GM23248 (cell line): ENCODE data around the gene NAV2. TPM values are rescaled to one million over a fixed set of nuclear protein-coding genes. Genes with fewer than 3 reads are reported as not detected.
"Not testable (repeated sequence)": the region's sequence is repeated elsewhere in the genome, so short reads cannot be mapped to it uniquely, and the experiment has no call there.

Experiments
- DNase-seq: peaks from one replicate; pipeline ENCODE4 v3.0.0-alpha.2; 2015
- H2AFZ ChIP-seq: fragments of 200-600 bp; sonication (generic); 2 replicates; pipeline ENCODE4 v1.6.1; 2016; ENCODE audit warnings: antibody characterized with exemption
- H3F3A ChIP-seq: fragments of 200-600 bp; sonication (generic); 2 replicates; pipeline ENCODE4 v1.6.1; 2016; ENCODE audit warnings: mild to moderate bottlenecking, antibody characterized with exemption, mixed run types; ENCODE audit not compliant: insufficient read depth
- H3K27ac ChIP-seq: fragments of 200-600 bp; sonication (generic); 2 replicates; pipeline ENCODE4 v1.5.1; 2016; ENCODE audit warnings: mild to moderate bottlenecking
- H3K27me3 ChIP-seq: fragments of 200-600 bp; sonication (generic); replicated peaks from 2 replicates; pipeline ENCODE4 v1.6.1; 2016; ENCODE audit warnings: mild to moderate bottlenecking; ENCODE audit not compliant: insufficient read depth
- H3K36me3 ChIP-seq: fragments of 200-600 bp; sonication (generic); 2 replicates; pipeline ENCODE4 v1.6.1; 2016; ENCODE audit warnings: low read depth, mild to moderate bottlenecking
- H3K4me1 ChIP-seq: fragments of 200-600 bp; sonication (generic); 2 replicates; pipeline ENCODE4 v1.6.1; 2016; ENCODE audit warnings: mild to moderate bottlenecking; ENCODE audit not compliant: insufficient read depth
- H3K4me2 ChIP-seq: fragments of 200-600 bp; sonication (generic); one replicate; pipeline ENCODE4 v1.6.1; 2016; ENCODE audit warnings: mild to moderate bottlenecking; ENCODE audit not compliant: unreplicated experiment
- H3K4me3 ChIP-seq: fragments of 200-600 bp; sonication (generic); 2 replicates; pipeline ENCODE4 v1.5.1; 2016; ENCODE audit warnings: mild to moderate bottlenecking
- H3K79me2 ChIP-seq: fragments of 200-600 bp; sonication (generic); 2 replicates; pipeline ENCODE4 v1.6.1; 2016; ENCODE audit warnings: mild to moderate bottlenecking; ENCODE audit not compliant: insufficient read depth
- H3K9ac ChIP-seq: fragments of 200-600 bp; sonication (generic); 2 replicates; pipeline ENCODE4 v1.6.1; 2016; ENCODE audit warnings: mild to moderate bottlenecking
- H3K9me2 ChIP-seq: fragments of 200-600 bp; sonication (generic); 2 replicates; pipeline ENCODE4 v1.6.1; 2016; ENCODE audit warnings: mixed run types, mild to moderate bottlenecking, moderate library complexity; ENCODE audit not compliant: insufficient read depth
- H3K9me3 ChIP-seq: fragments of 200-600 bp; sonication (generic); one replicate; pipeline ENCODE4 v1.6.1; 2017; ENCODE audit warnings: low read depth
- H4K20me1 ChIP-seq: fragments of 200-600 bp; sonication (generic); 2 replicates; pipeline ENCODE4 v1.6.0; 2016; ENCODE audit not compliant: insufficient read depth
- EZH2 ChIP-seq: fragments of 200-600 bp; sonication (generic); IDR thresholded peaks from 2 replicates; pipeline ENCODE4 v1.6.1; 2018; ENCODE audit warnings: antibody characterized with exemption, mild to moderate bottlenecking; ENCODE audit not compliant: insufficient read depth, poor library complexity, severe bottlenecking
- EZH2phosphoT487 ChIP-seq: fragments of 200-600 bp; sonication (generic); IDR thresholded peaks from 2 replicates; pipeline ENCODE4 v1.6.1; 2018; ENCODE audit warnings: antibody characterized with exemption, moderate library complexity, mild to moderate bottlenecking, low read depth; ENCODE audit not compliant: insufficient read depth
- WGBS, 2 experiments: methylation state at CpG; one replicate each; pipeline ENCODE4 v1.1.6; 2015 to 2017; ENCODE audit warnings: low lambda C conversion rate in 2 of 2, low coverage in 1 of 2; ENCODE audit errors: missing lambda C conversion rate in 2 of 2; 5-methylcytosine and 5-hydroxymethylcytosine counted together
- in situ Hi-C: fragments of 300-500 bp; cut with MboI; formaldehyde crosslinking; loops from 2 replicates; pipeline ENCODE4 v1.15.0; 2020
- polyA plus RNA-seq: library from polyadenylated mRNA; unstranded; fragments of >200 nt; fragmentation: Nextera tagmentation; extraction: Ambion mirVana; gene quantifications from 2 replicates; pipeline ENCODE4 v1.2.1, GENCODE V29; 2016
- total RNA-seq: library from RNA; depleted of rRNA; stranded (reverse); fragments of >200 nt; shearing (Covaris generic); gene quantifications from 2 replicates; pipeline ENCODE4 v1.2.3, GENCODE V29; 2014

NAV2 gene
- total and polyA plus RNA-seq, 2 experiments from 2014 or later = 5.7 to 11.9 TPM

DNA sequence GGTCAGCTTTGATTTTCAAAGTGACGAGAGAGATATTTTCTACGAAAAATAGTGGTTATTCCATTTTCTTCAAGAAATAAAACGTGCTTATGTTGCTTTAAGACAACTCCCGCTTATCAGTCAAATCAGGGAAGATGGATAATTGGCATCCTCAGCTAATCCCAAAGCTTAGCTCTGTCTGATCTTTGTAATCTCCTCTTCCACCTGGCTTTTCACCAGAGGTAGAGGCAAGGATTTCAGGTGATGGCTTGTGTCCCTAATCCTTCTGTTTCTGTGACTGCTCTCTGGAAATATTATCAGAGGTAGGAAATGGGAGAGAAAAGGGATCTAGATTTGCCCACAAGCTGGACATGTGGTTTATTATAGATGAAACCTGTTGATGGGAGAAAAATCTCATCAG, 368.7 kb downstream of the NAV2 start:
- no peak for DNase-seq
- no peak overlapping the region for H3K27ac ChIP-seq
- 97 to 99% methylated on average over 4 of the region's 4 CpGs for WGBS, 2 experiments
- no peak overlapping the region for H2AFZ ChIP-seq
- no peak overlapping the region for H3K4me2 ChIP-seq
- H4K20me1 ChIP-seq = no peaks in the 10 kb centered on the region
- H3K36me3 ChIP-seq = peaks cover 64% of the 10 kb centered on the region
- no peak overlapping the region for H3K4me3 ChIP-seq
- in situ Hi-C loops = no loop called here
- no peak for TF ChIP-seq EZH2phosphoT487
- no peak for TF ChIP-seq EZH2
- no peaks in the 10 kb centered on the region for H3K27me3 ChIP-seq
- H3K9me3 ChIP-seq = no peaks in the 10 kb centered on the region
- H3K9ac ChIP-seq = no peak overlapping the region
- no peaks in the 10 kb centered on the region for H3K4me1 ChIP-seq
- H3K79me2 ChIP-seq = no peaks in the 10 kb centered on the region
- H3K9me2 ChIP-seq = no peaks in the 10 kb centered on the region
- no peaks in the 10 kb centered on the region for H3F3A ChIP-seq

DNA sequence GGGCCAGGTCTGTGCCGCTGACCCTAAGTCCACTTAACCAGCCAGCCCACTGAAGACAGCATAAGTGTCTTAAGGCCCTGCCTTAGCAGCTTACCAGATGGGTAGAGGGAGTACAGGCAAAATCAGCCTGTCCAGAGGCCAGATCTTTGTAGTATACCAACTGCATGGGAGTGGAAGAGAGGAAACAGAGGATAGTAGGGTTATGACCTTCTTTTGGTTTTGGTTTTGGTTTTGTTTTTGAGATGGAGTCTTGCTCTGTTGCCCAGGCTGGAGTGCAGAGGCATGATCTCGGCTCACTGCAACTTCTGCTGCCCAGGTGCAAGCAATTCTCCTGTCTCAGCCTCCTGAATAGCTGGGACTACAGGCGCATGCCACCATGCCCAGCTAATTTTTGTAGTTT, 371.2 kb downstream of the NAV2 start:
- H3K4me2 ChIP-seq, H3K27me3 ChIP-seq, H3K4me3 ChIP-seq, H4K20me1 ChIP-seq, in situ Hi-C loops, H3K9ac ChIP-seq, H3K27ac ChIP-seq, DNase-seq, H3K4me1 ChIP-seq, H3K79me2 ChIP-seq, H2AFZ ChIP-seq, H3K9me2 ChIP-seq, H3K9me3 ChIP-seq: not testable (repeated sequence)
- 93 to 97% methylated on average over 3 of the region's 3 CpGs for WGBS, 2 experiments
- Histone ChIP-seq H3F3A (peaks cover 15% of the 10 kb centered on the region), H3K36me3 (peaks cover 59% of the 10 kb centered on the region)

DNA sequence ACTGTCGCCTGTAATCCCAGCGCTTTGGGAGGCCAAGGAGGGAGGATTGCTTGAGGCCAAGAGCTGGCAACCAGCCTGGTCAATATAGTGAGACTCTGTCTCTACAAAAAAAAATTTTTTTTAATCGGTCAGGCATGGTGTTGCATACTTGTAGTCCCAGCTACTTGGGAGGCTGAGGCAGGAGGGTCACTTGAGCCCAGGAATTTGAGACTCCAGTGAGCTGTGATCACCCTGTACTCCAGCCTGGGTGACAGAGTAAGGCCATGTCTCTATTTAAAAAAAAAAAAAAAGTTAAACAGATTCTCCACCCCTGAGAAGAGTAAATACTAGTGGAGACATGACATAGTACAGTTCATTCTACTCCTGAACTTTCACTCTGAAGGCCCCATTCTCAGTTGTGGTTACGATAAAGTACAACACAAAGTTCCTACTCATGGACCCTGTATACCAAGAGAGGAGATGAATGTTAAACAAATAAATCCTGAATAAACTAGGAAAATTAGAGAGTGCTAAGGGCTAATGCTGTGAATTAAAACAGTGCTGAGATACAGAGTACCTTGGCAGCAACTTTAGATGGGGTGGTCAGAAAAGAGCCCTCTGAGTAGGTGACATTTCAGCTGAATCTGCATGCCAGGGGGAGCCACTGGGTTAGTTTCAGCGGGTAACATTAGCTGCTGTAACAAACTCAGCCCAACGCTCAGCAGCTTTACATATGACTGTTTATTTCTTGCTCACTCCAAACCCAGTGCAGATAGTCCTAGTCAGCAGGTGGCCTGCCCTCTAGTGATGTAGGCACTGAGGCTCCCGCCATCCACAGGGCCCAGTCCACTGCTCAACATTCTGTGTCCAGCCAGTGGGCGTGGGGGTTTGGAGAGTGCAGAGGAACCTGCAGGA, 372.5 kb downstream of the NAV2 start:
- Histone ChIP-seq H3K4me3 (no peak overlapping the region), H4K20me1 (no peaks in the 10 kb centered on the region), H3K79me2 (no peaks in the 10 kb centered on the region), H3F3A (peaks cover 28% of the 10 kb centered on the region), H3K9ac (no peak overlapping the region), H3K36me3 (peaks cover 58% of the 10 kb centered on the region), H3K4me2 (no peak overlapping the region), H3K27ac (no peak overlapping the region), H3K27me3 (no peaks in the 10 kb centered on the region), H3K9me2 (no peaks in the 10 kb centered on the region), H2AFZ (no peak overlapping the region), H3K4me1 (no peaks in the 10 kb centered on the region), H3K9me3 (no peaks in the 10 kb centered on the region)
- 86 to 91% methylated on average over 8 of the region's 8 CpGs for WGBS, 2 experiments
- no peak for DNase-seq
- TF ChIP-seq EZH2phosphoT487 = no peak
- no peak for TF ChIP-seq EZH2
- in situ Hi-C loops = no loop called here

DNA sequence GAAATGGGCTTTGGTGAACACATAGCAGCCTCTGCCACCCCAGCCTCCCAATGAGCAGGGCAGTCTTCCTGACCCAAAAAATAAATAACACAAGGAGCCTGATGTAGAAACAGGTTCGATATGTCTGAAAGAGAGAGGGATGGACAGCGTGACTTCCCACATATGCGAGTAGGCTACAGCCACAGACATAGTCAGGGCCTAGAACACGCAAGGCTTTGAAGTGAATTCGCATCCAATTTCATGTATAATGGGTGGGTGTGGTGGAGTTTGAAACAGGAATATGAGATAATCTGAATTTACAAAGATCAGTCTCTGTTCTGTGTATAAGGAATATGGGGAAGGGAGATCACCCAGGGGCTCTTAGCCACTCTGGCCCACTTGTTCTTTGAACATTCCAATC, 373.3 kb downstream of the NAV2 start:
- TF ChIP-seq EZH2 (no peak), EZH2phosphoT487 (no peak)
- H3F3A ChIP-seq = peaks cover 28% of the 10 kb centered on the region
- no peak overlapping the region for H3K9ac ChIP-seq
- H3K4me1 ChIP-seq = no peaks in the 10 kb centered on the region
- 96 to 100% methylated on average over 5 of the region's 5 CpGs for WGBS, 2 experiments
- peaks cover 57% of the 10 kb centered on the region for H3K36me3 ChIP-seq
- no peaks in the 10 kb centered on the region for H4K20me1 ChIP-seq
- no peak overlapping the region for H3K27ac ChIP-seq
- no peaks in the 10 kb centered on the region for H3K79me2 ChIP-seq
- no peak for DNase-seq
- in situ Hi-C loops = no loop called here
- H3K9me3 ChIP-seq = no peaks in the 10 kb centered on the region
- no peaks in the 10 kb centered on the region for H3K27me3 ChIP-seq
- H3K4me2 ChIP-seq = no peak overlapping the region
- H3K4me3 ChIP-seq = no peak overlapping the region
- no peaks in the 10 kb centered on the region for H3K9me2 ChIP-seq
- H2AFZ ChIP-seq = no peak overlapping the region

GRCh38 chr11:20087118-20087521, 374.5 kb downstream of the NAV2 start:
- Histone ChIP-seq H3K9ac (no peak overlapping the region), H3K9me3 (no peaks in the 10 kb centered on the region), H3K4me2 (no peak overlapping the region), H3K9me2 (no peaks in the 10 kb centered on the region), H3K36me3 (peaks cover 53% of the 10 kb centered on the region), H4K20me1 (no peaks in the 10 kb centered on the region), H3F3A (peaks cover 28% of the 10 kb centered on the region), H2AFZ (no peak overlapping the region), H3K27ac (no peak overlapping the region), H3K79me2 (no peaks in the 10 kb centered on the region), H3K4me3 (no peak overlapping the region), H3K4me1 (no peaks in the 10 kb centered on the region), H3K27me3 (no peaks in the 10 kb centered on the region)
- in situ Hi-C loops = no loop called here
- WGBS, 2 experiments = 82 to 83% methylated on average over 6 to 7 of the region's 7 CpGs
- TF ChIP-seq EZH2 (no peak), EZH2phosphoT487 (0 out of 2 replicates have a peak, but pooled peaks have one; percentile 55)
- peak; percentile 34 for DNase-seq
